ENCODE data around the gene SORCS2.

The SORCS2 gene

GRCh38 chr4:7155590-7156071 is 36.7 kb upstream of the SORCS2 start:
- H3K27ac ChIP-seq, result peak overlapping the region in 1 of 2 donors; percentile 29
- TF ChIP-seq, protein P1, sequence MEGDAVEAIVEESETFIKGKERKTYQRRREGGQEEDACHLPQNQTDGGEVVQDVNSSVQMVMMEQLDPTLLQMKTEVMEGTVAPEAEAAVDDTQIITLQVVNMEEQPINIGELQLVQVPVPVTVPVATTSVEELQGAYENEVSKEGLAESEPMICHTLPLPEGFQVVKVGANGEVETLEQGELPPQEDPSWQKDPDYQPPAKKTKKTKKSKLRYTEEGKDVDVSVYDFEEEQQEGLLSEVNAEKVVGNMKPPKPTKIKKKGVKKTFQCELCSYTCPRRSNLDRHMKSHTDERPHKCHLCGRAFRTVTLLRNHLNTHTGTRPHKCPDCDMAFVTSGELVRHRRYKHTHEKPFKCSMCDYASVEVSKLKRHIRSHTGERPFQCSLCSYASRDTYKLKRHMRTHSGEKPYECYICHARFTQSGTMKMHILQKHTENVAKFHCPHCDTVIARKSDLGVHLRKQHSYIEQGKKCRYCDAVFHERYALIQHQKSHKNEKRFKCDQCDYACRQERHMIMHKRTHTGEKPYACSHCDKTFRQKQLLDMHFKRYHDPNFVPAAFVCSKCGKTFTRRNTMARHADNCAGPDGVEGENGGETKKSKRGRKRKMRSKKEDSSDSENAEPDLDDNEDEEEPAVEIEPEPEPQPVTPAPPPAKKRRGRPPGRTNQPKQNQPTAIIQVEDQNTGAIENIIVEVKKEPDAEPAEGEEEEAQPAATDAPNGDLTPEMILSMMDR (IDR thresholded peaks at IDR 0.05), result no peak
- no peak overlapping the region for H3K4me3 ChIP-seq
- DNase-seq (ENCODE audit: low spot score), result peak; percentile 71

DNA sequence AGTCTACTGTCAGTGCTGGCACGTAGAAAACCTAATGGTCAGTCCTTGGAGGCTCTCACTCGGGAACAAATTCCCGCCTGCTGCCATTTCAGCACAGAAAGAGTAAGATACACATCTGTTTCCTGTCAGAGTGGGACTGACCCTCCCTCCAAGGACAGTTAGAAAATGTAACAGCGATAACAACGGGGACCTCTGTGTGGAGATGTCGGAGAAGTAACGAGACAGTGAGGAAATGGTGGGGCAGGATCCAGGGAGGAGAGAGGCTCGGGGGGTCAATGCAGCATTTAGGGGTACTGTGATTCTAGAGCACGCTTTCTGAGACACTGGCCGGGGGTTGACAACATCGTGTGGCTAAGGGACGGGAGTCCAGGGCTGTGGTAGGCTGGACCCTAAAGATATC is 36.0 kb upstream of the SORCS2 start:
- H3K27ac ChIP-seq, result no peak overlapping the region
- no peak overlapping the region for H3K4me3 ChIP-seq
- peak; percentile 21 for DNase-seq (ENCODE audit: low spot score)
- TF ChIP-seq, protein P1 (IDR thresholded peaks at IDR 0.05), result no peak

DNA sequence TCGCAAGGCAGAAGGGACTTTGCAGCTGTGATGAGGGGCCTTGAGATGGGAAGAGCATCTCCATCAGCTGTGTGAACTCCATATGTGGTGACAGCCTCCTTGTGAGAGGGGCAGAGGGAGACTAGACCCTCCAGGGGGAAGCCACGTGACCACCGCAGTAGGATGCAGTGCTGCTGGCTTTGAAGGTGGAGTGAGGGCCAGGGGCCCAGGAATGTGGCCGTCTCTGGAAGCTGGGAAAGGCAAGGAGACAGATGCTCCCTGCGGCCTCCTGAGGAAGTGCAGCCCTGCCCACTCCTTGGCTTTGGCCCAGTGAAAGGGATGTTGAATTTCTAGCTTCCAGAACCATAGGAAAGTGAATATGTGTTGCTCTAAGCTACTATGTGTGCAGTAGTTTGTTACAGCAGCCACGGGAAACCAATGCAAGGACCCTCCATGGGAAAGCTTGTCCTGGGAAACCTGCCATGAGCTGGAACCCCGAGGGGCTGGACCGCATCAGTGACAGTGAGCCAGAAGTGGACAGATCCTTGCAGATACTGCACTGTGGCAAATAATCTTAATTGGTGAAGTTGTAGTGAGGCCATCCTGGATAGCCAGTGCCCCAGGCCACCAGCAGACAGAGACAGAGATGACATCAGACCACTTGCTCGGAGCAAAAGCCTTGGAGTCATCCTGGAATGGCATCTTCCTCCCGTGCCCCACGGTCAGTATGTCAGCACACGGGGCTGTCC is 35.4 kb upstream of the SORCS2 start:
- TF ChIP-seq, protein P1 (IDR thresholded peaks at IDR 0.05), result peak; percentile 34
- no peak overlapping the region for H3K4me3 ChIP-seq
- H3K27ac ChIP-seq, result no peak overlapping the region
- DNase-seq (ENCODE audit: low spot score), result peak; percentile 73

DNA sequence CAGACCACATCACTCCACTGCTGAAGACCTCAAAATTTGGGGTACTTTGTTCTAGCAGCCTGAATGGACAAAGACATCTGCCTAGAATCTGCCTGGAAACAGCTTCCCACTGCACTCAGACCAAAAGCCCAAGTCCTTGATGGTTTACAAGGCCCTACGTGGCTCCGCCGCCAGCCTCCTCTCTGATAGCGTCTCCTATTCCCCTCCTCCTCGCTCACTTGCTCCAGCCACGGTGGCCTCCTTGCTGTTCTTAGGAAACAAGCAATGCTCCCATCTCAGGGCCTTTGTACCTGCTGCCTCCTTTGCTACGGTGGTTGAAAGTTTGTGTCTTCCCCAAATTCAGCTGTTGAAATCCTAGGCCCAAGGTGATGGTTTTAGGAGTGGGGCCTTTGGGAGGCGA is 34.7 kb upstream of the SORCS2 start:
- Histone ChIP-seq H3K4me3 (no peak overlapping the region), H3K27ac (no peak overlapping the region)
- TF ChIP-seq, protein P1 (IDR thresholded peaks at IDR 0.05), result no peak
- no peak for DNase-seq (ENCODE audit: low spot score)

- peak; percentile 54 for DNase-seq (ENCODE audit: low spot score)
- TF ChIP-seq, protein P1 (IDR thresholded peaks at IDR 0.05), result no peak
- H3K27ac ChIP-seq, result no peak overlapping the region
- H3K4me3 ChIP-seq, result no peak overlapping the region
These were observed 34.1 kb upstream of the SORCS2 start for GRCh38 chr4:7158081-7158750.

DNA sequence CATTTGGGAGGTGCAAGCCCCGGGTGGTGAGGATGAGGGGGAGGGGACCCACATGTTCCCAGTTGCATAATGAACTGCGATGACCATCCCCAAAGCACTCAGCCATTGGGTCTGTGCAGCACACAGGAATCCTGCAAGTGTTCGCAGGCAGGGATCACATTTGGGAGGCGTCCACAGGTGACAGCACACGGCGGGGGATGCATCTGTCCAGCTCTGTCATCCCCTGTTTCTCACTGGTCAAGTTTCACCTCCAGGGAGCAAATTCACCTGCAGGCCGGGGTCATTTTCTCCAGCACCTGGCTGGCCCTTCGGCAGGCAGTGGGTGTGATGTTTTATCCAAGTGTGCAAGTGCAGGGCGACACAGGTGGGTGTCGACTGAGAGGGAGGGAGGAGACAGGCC is 33.3 kb upstream of the SORCS2 start:
- Histone ChIP-seq H3K4me3 (no peak overlapping the region), H3K27ac (no peak overlapping the region)
- peak; percentile 33 for DNase-seq (ENCODE audit: low spot score)
- TF ChIP-seq, protein P1 (IDR thresholded peaks at IDR 0.05), result no peak

DNA sequence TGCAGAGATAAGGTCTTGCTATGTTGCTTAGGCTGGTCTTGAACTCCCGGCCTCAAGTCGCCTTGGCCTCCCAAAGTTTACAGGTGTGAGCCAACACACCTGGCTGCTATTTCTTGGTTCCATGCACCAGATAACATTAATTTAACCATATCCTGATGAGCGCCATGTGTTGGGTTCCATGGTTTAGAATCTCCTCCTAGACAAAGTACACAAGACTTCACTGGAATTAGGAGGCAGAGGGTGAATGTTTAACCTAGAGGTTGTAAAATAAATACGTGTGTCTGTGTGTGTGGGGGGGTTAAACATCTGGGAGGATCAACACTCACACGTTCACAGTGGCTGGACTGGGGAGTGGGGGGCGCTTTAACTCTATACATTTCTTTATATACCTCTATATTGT is 32.4 kb upstream of the SORCS2 start:
- DNase-seq (ENCODE audit: low spot score), result no peak
- H3K4me3 ChIP-seq, result no peak overlapping the region
- H3K27ac ChIP-seq, result no peak overlapping the region
- TF ChIP-seq, protein P1 (IDR thresholded peaks at IDR 0.05), result no peak
